Measurements from ENCODE around the gene ACO1.

- TF ChIP-seq CTCF (IDR thresholded peaks at IDR 0.05; ENCODE audit: poor library complexity, severe bottlenecking) (no peak), EZH2 (IDR thresholded peaks at IDR 0.05; ENCODE audit: borderline replicate concordance, insufficient read depth, low read length, poor library complexity, severe bottlenecking) (no peak), EP300 (conservative IDR thresholded peaks at IDR 0.05; ENCODE audit: poor library complexity, severe bottlenecking) (no peak), REST (IDR thresholded peaks at IDR 0.05; ENCODE audit: borderline replicate concordance) (no peak), RAD21 (conservative IDR thresholded peaks at IDR 0.05) (no peak), POLR2AphosphoS5 (IDR thresholded peaks at IDR 0.05) (no peak)
Measured at GRCh38 chr9:32385885-32386283, 1.4 kb downstream of the ACO1 start.

Data from neural cell (in vitro differentiated cells).